MG63 (cell line): ENCODE measurements around the gene OR2F2. TPM values are rescaled to one million over a fixed set of nuclear protein-coding genes. Genes with fewer than 3 reads are reported as not detected.

ENCODE experiments used
- DNase-seq: peaks from one replicate; pipeline ENCODE4 v3.0.0-alpha.2; 2020
- H3K27me3 ChIP-seq: fragments of 250-450 bp; sonication (Bioruptor Pico); 2 replicates; pipeline ENCODE4 v1.5.1; 2020; ENCODE audit warnings: mild to moderate bottlenecking, moderate library complexity
- H3K36me3 ChIP-seq: fragments of 250-450 bp; sonication (Bioruptor Pico); 2 replicates; pipeline ENCODE4 v1.5.1; 2020; ENCODE audit warnings: mild to moderate bottlenecking, moderate library complexity
- H3K4me3 ChIP-seq: fragments of 250-450 bp; sonication (Bioruptor Pico); 2 replicates; pipeline ENCODE4 v1.5.1; 2020; ENCODE audit warnings: mild to moderate bottlenecking, moderate library complexity
- H3K9me3 ChIP-seq: fragments of 250-450 bp; sonication (Bioruptor Pico); 2 replicates; pipeline ENCODE4 v1.5.1; 2020; ENCODE audit warnings: mild to moderate bottlenecking, moderate library complexity
- total RNA-seq: library from RNA; depleted of rRNA; stranded (reverse); fragments of >200 nt; shearing (Covaris generic); gene quantifications from 2 replicates; pipeline ENCODE4 v1.2.3, GENCODE V29; 2014; ENCODE audit warnings: low replicate concordance

The OR2F2 gene
- total RNA-seq, 1 experiment from 2014 or later: not detected

- Histone ChIP-seq H3K36me3 (no peaks in the 10 kb centered on the region), H3K9me3 (no peaks in the 10 kb centered on the region), H3K4me3 (no peak overlapping the region), H3K27me3 (no peaks in the 10 kb centered on the region)
- DNase-seq: no peak
Measured at GRCh38 chr7:143906895-143907294, 28.1 kb upstream of the OR2F2 start.

- H3K9me3 ChIP-seq: no peaks in the 10 kb centered on the region
- no peak overlapping the region for H3K4me3 ChIP-seq
- H3K27me3 ChIP-seq: no peaks in the 10 kb centered on the region
- DNase-seq: no peak
- H3K36me3 ChIP-seq: no peaks in the 10 kb centered on the region
Measured at GRCh38 chr7:143908120-143908519, 26.9 kb upstream of the OR2F2 start.

- Histone ChIP-seq H3K36me3 (no peaks in the 10 kb centered on the region), H3K9me3 (no peaks in the 10 kb centered on the region), H3K27me3 (no peaks in the 10 kb centered on the region), H3K4me3 (no peak overlapping the region)
- DNase-seq: no peak
Measured at GRCh38 chr7:143909863-143910262, 25.2 kb upstream of the OR2F2 start.

- no peaks in the 10 kb centered on the region for H3K27me3 ChIP-seq
- H3K9me3 ChIP-seq: no peaks in the 10 kb centered on the region
- H3K36me3 ChIP-seq: no peaks in the 10 kb centered on the region
- no peak for DNase-seq
- H3K4me3 ChIP-seq: no peak overlapping the region
Measured at GRCh38 chr7:143910473-143911248, 24.4 kb upstream of the OR2F2 start.

GRCh38 chr7:143913945-143914615 lies 21.0 kb upstream of the OR2F2 start:
- no peaks in the 10 kb centered on the region for H3K9me3 ChIP-seq
- no peak overlapping the region for H3K4me3 ChIP-seq
- no peaks in the 10 kb centered on the region for H3K27me3 ChIP-seq
- no peak for DNase-seq
- no peaks in the 10 kb centered on the region for H3K36me3 ChIP-seq

GRCh38 chr7:143914938-143915652 lies 19.9 kb upstream of the OR2F2 start:
- Histone ChIP-seq H3K36me3 (no peaks in the 10 kb centered on the region), H3K9me3 (no peaks in the 10 kb centered on the region), H3K4me3 (no peak overlapping the region), H3K27me3 (no peaks in the 10 kb centered on the region)
- DNase-seq: no peak

GRCh38 chr7:143924851-143925250 lies 10.2 kb upstream of the OR2F2 start:
- no peak for DNase-seq
- H3K4me3 ChIP-seq: no peak overlapping the region
- no peaks in the 10 kb centered on the region for H3K27me3 ChIP-seq
- no peaks in the 10 kb centered on the region for H3K36me3 ChIP-seq
- no peaks in the 10 kb centered on the region for H3K9me3 ChIP-seq

GRCh38 chr7:143929224-143929920 lies 5.7 kb upstream of the OR2F2 start:
- Histone ChIP-seq H3K4me3 (no peak overlapping the region), H3K9me3 (0 out of 2 replicates have a peak, but pooled peaks cover 3% of the 10 kb centered on the region), H3K36me3 (no peaks in the 10 kb centered on the region), H3K27me3 (no peaks in the 10 kb centered on the region)
- peak; percentile 7 for DNase-seq

GRCh38 chr7:143931739-143932138 lies 3.3 kb upstream of the OR2F2 start:
- Histone ChIP-seq H3K36me3 (no peaks in the 10 kb centered on the region), H3K27me3 (no peaks in the 10 kb centered on the region), H3K9me3 (0 out of 2 replicates have a peak, but pooled peaks cover 3% of the 10 kb centered on the region), H3K4me3 (no peak overlapping the region)
- no peak for DNase-seq

- Histone ChIP-seq H3K27me3 (no peaks in the 10 kb centered on the region), H3K36me3 (no peaks in the 10 kb centered on the region), H3K9me3 (0 out of 2 replicates have a peak, but pooled peaks cover 3% of the 10 kb centered on the region), H3K4me3 (no peak overlapping the region)
- DNase-seq: peak; percentile 70
Measured at GRCh38 chr7:143936087-143937009, 1.3 kb downstream of the OR2F2 start.

GRCh38 chr7:143938379-143939243 lies 3.6 kb downstream of the OR2F2 start:
- Histone ChIP-seq H3K36me3 (no peaks in the 10 kb centered on the region), H3K9me3 (no peaks in the 10 kb centered on the region), H3K4me3 (no peak overlapping the region), H3K27me3 (no peaks in the 10 kb centered on the region)
- DNase-seq: no peak

GRCh38 chr7:143945423-143945822 lies 10.4 kb downstream of the OR2F2 start:
- no peak for DNase-seq
- Histone ChIP-seq H3K9me3 (peaks cover 14% of the 10 kb centered on the region; the same call in 1 of the 2 replicates), H3K27me3 (no peaks in the 10 kb centered on the region), H3K36me3 (no peaks in the 10 kb centered on the region), H3K4me3 (no peak overlapping the region)

- no peak for DNase-seq
- peaks cover 14% of the 10 kb centered on the region; the same call in 1 of the 2 replicates for H3K9me3 ChIP-seq
- H3K4me3 ChIP-seq: no peak overlapping the region
- H3K36me3 ChIP-seq: no peaks in the 10 kb centered on the region
- no peaks in the 10 kb centered on the region for H3K27me3 ChIP-seq
Measured at GRCh38 chr7:143947111-143947510, 12.1 kb downstream of the OR2F2 start.

GRCh38 chr7:143948733-143949132 lies 13.7 kb downstream of the OR2F2 start:
- Histone ChIP-seq H3K27me3 (no peaks in the 10 kb centered on the region), H3K9me3 (peaks cover 14% of the 10 kb centered on the region; the same call in 1 of the 2 replicates), H3K36me3 (no peaks in the 10 kb centered on the region), H3K4me3 (no peak overlapping the region)
- no peak for DNase-seq

- H3K4me3 ChIP-seq: no peak overlapping the region
- peak; percentile 9 for DNase-seq
- 0 out of 2 replicates have a peak, but pooled peaks cover 2% of the 10 kb centered on the region for H3K9me3 ChIP-seq
- H3K36me3 ChIP-seq: no peaks in the 10 kb centered on the region
- no peaks in the 10 kb centered on the region for H3K27me3 ChIP-seq
Measured at GRCh38 chr7:143953421-143953820, 18.4 kb downstream of the OR2F2 start.
